Measurements from ENCODE around the gene DAPK2. TPM values are rescaled to one million over a fixed set of nuclear protein-coding genes. Genes with fewer than 3 reads are reported as not detected.

DAPK2 gene
- total RNA-seq, 3 donors from 2014 or later = 32.0 to 82.0 (median 35.5) TPM

DNA sequence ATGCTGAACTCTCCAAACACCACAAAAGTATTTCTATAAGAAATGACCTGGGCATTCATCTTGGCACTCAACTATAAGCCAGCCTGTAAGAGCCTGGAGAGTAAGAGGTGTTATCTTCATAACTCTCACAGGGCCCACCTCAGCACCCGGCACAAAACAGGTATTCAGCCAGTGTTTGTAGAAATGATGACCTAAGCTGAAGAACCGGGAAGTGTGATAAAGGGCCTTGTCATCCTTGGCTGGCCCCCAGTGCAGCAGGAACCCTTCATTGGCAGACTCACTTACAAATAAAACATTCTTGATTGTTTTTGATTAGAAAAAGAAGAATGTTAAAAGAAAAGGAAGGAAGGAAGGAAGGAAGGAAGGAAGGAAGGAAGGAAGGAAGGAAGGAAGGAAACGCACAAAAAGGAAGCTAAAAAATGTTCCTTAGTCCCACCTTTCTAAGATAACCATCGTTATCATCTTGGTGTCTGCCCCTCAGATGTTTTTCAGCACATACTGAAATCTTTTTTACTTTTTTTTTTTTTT is 52.1 kb downstream of the DAPK2 start:
- Histone ChIP-seq H3K4me3 (no peak overlapping the region), H3K4me1 (ENCODE audit: low read depth) (peaks cover 23% of the 10 kb centered on the region), H3K9me3 (no peaks in the 10 kb centered on the region), H3K36me3 (ENCODE audit: low read depth) (no peaks in the 10 kb centered on the region)
- DNase-seq = no peak
- intact Hi-C loops (cut with DNase I, micrococcal nuclease) = no loop called here
- no peak for ATAC-seq
- TF ChIP-seq, protein P1, sequence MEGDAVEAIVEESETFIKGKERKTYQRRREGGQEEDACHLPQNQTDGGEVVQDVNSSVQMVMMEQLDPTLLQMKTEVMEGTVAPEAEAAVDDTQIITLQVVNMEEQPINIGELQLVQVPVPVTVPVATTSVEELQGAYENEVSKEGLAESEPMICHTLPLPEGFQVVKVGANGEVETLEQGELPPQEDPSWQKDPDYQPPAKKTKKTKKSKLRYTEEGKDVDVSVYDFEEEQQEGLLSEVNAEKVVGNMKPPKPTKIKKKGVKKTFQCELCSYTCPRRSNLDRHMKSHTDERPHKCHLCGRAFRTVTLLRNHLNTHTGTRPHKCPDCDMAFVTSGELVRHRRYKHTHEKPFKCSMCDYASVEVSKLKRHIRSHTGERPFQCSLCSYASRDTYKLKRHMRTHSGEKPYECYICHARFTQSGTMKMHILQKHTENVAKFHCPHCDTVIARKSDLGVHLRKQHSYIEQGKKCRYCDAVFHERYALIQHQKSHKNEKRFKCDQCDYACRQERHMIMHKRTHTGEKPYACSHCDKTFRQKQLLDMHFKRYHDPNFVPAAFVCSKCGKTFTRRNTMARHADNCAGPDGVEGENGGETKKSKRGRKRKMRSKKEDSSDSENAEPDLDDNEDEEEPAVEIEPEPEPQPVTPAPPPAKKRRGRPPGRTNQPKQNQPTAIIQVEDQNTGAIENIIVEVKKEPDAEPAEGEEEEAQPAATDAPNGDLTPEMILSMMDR (IDR thresholded peaks at IDR 0.05) = no peak

DNA sequence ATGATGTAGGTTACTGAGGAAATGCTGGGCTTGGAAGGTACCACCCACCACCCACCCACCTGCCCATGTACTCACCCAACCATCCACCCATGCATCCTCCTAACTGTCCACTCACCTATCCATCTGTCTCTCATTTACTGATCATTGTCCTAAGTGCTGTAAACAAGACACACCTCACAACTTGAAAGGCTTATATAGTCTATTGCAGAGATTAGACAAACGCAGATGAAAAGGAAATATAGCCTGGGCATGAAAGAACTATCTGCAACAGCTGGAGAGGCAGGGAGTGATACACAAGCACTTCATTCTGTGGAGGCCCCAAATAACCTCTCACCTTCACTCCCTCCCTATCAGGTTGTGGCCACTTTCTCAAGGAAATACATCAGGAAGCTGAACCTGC is 54.0 kb downstream of the DAPK2 start:
- no peaks in the 10 kb centered on the region for H3K9me3 ChIP-seq
- H3K4me1 ChIP-seq (ENCODE audit: low read depth) = peaks cover 15% of the 10 kb centered on the region
- ATAC-seq (peak; percentile 83), DNase-seq (no peak)
- H3K4me3 ChIP-seq = no peak overlapping the region
- H3K36me3 ChIP-seq (ENCODE audit: low read depth) = no peaks in the 10 kb centered on the region
- intact Hi-C loops (cut with DNase I, micrococcal nuclease) = no loop called here
- TF ChIP-seq, protein P1 (IDR thresholded peaks at IDR 0.05) = no peak

DNA sequence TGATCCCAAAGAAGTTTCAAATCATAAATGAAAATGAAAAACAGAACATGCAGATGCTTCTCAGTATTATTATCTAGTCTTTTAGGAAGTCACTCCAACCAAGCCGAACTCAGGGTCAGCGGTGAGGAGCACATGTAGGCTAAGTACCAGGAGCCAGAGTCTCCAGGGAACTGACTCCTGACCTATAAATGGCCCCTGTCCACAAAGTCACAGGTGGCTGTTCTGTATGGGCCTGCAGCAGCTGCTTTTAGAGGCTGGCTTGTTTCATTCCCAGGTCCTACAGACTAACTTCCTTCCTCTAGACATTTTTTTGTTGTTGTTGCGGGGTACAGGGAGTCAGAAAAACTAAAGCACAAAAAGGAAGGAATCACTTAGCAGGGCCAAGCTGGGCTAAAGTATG is 54.6 kb downstream of the DAPK2 start:
- Histone ChIP-seq H3K4me3 (no peak overlapping the region), H3K9me3 (no peaks in the 10 kb centered on the region), H3K36me3 (ENCODE audit: low read depth) (no peaks in the 10 kb centered on the region), H3K4me1 (ENCODE audit: low read depth) (peaks cover 15% of the 10 kb centered on the region)
- intact Hi-C loops (cut with DNase I, micrococcal nuclease) = no loop called here
- no peak for ATAC-seq
- TF ChIP-seq, protein P1 (IDR thresholded peaks at IDR 0.05) = no peak
- DNase-seq = no peak

DNA sequence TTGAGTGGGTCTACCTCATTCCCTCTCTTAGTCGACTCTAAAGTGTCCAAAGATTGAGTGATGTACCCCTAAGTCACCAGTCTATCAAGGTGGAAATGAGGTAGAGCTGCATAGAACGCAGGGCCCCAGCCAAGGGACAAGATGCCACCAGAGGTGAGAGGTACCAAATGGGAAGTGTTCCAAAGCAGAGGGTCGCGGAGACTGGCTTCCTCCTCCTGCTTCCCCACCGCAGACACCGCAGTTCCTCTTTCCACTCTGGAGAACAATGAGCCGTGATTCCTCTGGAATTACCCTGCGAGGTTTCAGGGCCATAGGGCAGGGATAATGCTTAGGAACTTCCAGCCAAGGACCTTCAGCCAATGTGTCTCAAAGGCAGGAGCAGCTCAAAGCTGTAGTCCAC is 55.8 kb downstream of the DAPK2 start:
- H3K36me3 ChIP-seq (ENCODE audit: low read depth) = no peaks in the 10 kb centered on the region
- peaks cover 15% of the 10 kb centered on the region for H3K4me1 ChIP-seq (ENCODE audit: low read depth)
- TF ChIP-seq, protein P1 (IDR thresholded peaks at IDR 0.05) = no peak
- intact Hi-C loops (cut with DNase I, micrococcal nuclease) = no loop called here
- DNase-seq = no peak
- ATAC-seq = no peak
- H3K9me3 ChIP-seq = no peaks in the 10 kb centered on the region
- H3K4me3 ChIP-seq = no peak overlapping the region

DNA sequence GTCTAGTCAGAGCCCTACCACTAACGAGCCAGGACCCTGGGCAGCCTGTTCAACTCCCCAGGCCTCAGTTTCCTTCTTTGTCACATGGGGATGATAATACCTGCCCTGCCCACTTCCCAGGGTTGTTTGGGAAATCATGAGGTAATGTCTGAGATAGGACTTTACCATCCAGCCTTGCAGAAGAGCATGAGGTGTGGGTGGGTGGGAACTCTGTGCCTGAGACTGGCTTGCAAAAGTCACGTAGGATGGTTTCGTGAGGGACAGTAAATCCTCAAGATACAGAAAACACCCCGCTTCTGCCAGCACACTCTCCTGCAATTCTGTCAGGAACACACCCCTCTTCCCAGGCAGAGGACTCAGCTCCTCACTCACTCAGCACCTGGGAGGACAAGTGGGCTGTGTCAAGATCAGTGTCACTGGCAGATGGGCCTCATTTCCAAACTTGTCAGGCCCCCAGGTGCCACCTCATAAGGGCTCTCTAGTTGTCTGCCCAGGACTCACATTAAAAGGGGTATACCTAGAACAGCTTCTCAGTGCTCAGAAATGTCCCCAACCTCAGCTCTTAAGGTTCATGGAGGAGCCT is 58.4 kb downstream of the DAPK2 start:
- DNase-seq (no peak), ATAC-seq (no peak)
- H3K4me1 ChIP-seq (ENCODE audit: low read depth) = peaks cover 12% of the 10 kb centered on the region
- TF ChIP-seq, protein P1 (IDR thresholded peaks at IDR 0.05) = no peak
- intact Hi-C loops (cut with DNase I, micrococcal nuclease) = no loop called here
- H3K4me3 ChIP-seq = no peak overlapping the region
- no peaks in the 10 kb centered on the region for H3K36me3 ChIP-seq (ENCODE audit: low read depth)
- no peaks in the 10 kb centered on the region for H3K9me3 ChIP-seq

Measured in mucosa of descending colon (tissue), 3 donors.